Uterus (tissue), 2 donors: ENCODE measurements around the gene PPP2R2B.

ENCODE experiments used
- POLR2A ChIP-seq, 2 donors: fragments of 450-650 bp; IDR thresholded peaks; one replicate each; pipeline ENCODE4 v1.6.1; 2016; ENCODE audit warnings: antibody characterized with exemption in 2 of 2, mild to moderate bottlenecking in 1 of 2, moderate library complexity in 1 of 2
- TF ChIP-seq, protein P1 (sequence below), 4 experiments: fragments of 200-600 bp in 2 of 4; fragments of 450-650 bp in 2 of 4; sonication (generic) in 2 of 4; IDR thresholded peaks; one replicate each; pipeline ENCODE4 v1.5.1; 2016 to 2019; ENCODE audit warnings: antibody characterized with exemption in 4 of 4, mild to moderate bottlenecking in 2 of 4, moderate library complexity in 1 of 4

DNA sequence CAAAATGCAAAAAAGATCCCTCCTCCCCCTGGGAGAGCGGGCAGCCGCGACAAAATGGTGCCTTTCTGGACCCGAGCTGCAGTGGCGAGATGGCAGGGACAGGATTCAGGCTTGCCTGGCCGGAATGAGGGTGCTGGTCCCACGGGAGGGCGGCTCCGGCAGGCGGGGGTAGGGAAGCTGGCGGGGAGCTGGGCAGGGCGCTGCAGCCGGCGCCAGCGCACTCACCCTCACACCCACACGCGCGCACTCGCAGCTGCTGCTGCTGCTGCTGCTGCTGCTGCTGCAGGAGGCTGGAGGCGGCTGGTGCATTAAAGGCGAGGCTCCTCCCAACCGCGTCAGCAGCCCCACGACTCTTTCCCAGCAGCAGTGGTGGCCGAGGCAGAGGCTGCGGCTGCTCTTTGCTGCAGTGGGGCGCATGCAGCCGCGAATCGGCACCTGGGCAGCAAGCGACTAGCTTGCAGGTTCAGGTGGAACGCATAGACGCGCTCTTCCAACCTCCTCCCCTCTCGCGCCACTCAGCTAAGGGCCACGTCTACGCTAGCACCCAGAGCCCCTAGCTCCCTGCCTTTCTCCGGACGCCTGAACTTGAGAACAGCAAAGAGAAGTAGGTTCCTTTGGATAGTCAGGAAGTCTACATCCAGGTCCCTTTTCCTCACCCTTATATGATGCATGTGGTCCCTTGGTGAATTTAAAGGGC lies at the start of gene PPP2R2B:
- TF ChIP-seq, protein P1, sequence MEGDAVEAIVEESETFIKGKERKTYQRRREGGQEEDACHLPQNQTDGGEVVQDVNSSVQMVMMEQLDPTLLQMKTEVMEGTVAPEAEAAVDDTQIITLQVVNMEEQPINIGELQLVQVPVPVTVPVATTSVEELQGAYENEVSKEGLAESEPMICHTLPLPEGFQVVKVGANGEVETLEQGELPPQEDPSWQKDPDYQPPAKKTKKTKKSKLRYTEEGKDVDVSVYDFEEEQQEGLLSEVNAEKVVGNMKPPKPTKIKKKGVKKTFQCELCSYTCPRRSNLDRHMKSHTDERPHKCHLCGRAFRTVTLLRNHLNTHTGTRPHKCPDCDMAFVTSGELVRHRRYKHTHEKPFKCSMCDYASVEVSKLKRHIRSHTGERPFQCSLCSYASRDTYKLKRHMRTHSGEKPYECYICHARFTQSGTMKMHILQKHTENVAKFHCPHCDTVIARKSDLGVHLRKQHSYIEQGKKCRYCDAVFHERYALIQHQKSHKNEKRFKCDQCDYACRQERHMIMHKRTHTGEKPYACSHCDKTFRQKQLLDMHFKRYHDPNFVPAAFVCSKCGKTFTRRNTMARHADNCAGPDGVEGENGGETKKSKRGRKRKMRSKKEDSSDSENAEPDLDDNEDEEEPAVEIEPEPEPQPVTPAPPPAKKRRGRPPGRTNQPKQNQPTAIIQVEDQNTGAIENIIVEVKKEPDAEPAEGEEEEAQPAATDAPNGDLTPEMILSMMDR (IDR thresholded peaks at IDR 0.05) = no peak
- no peak for TF ChIP-seq POLR2A (IDR thresholded peaks at IDR 0.05)
